Measurements from ENCODE around the gene GAL.

Gene GAL

DNA sequence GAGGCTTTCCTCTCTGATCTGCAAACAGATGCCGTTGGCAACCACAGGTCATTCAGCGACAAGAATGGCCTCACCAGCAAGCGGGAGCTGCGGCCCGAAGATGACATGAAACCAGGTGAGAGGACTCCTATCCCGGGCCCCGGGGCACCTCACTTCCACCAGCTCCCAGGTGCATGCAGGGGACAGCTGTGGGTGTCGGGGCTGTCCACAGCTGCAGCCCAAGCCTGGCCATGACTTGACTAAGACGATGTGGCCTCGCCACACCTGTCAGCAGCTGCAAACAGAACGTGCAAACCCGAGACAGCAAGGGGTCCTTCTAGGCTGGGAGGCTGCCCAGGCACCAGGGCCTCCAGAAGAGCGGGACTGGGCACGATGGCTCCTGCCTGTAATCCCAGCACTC lies 3.6 kb downstream of the GAL start:
- H3K9me3 ChIP-seq (ENCODE audit: control insufficient read depth, low read length) = no peaks in the 10 kb centered on the region
- peaks cover 44% of the 10 kb centered on the region for H3K27me3 ChIP-seq (ENCODE audit: control insufficient read depth, insufficient read depth, low read length)
- no peaks in the 10 kb centered on the region for H3K36me3 ChIP-seq (ENCODE audit: control insufficient read depth, insufficient read depth, low read length)
- no peaks in the 10 kb centered on the region for H3K4me1 ChIP-seq (ENCODE audit: control insufficient read depth, insufficient read depth, low read length)
- H3K4me3 ChIP-seq (ENCODE audit: low read length) = no peak overlapping the region
- no peak overlapping the region for H3K9ac ChIP-seq (ENCODE audit: low read length)

- H3K27me3 ChIP-seq (ENCODE audit: control insufficient read depth, insufficient read depth, low read length) = peaks cover 41% of the 10 kb centered on the region
- H3K36me3 ChIP-seq (ENCODE audit: control insufficient read depth, insufficient read depth, low read length) = no peaks in the 10 kb centered on the region
- H3K4me3 ChIP-seq (ENCODE audit: low read length) = no peak overlapping the region
- no peaks in the 10 kb centered on the region for H3K4me1 ChIP-seq (ENCODE audit: control insufficient read depth, insufficient read depth, low read length)
- no peak overlapping the region for H3K9ac ChIP-seq (ENCODE audit: low read length)
- no peaks in the 10 kb centered on the region for H3K9me3 ChIP-seq (ENCODE audit: control insufficient read depth, low read length)
Observed at GRCh38 chr11:68688881-68689280, 4.5 kb downstream of the GAL start.

- H3K4me1 ChIP-seq (ENCODE audit: control insufficient read depth, insufficient read depth, low read length) = no peaks in the 10 kb centered on the region
- no peak overlapping the region for H3K9ac ChIP-seq (ENCODE audit: low read length)
- H3K9me3 ChIP-seq (ENCODE audit: control insufficient read depth, low read length) = no peaks in the 10 kb centered on the region
- no peak overlapping the region for H3K4me3 ChIP-seq (ENCODE audit: low read length)
- no peaks in the 10 kb centered on the region for H3K36me3 ChIP-seq (ENCODE audit: control insufficient read depth, insufficient read depth, low read length)
- peaks cover 32% of the 10 kb centered on the region for H3K27me3 ChIP-seq (ENCODE audit: control insufficient read depth, insufficient read depth, low read length)
Observed at GRCh38 chr11:68689737-68690625, 5.6 kb downstream of the GAL start.

GRCh38 chr11:68690671-68691401 lies 6.5 kb downstream of the GAL start:
- Histone ChIP-seq H3K4me3 (ENCODE audit: low read length) (no peak overlapping the region), H3K27me3 (ENCODE audit: control insufficient read depth, insufficient read depth, low read length) (peaks cover 23% of the 10 kb centered on the region), H3K9me3 (ENCODE audit: control insufficient read depth, low read length) (no peaks in the 10 kb centered on the region), H3K9ac (ENCODE audit: low read length) (no peak overlapping the region), H3K36me3 (ENCODE audit: control insufficient read depth, insufficient read depth, low read length) (no peaks in the 10 kb centered on the region), H3K4me1 (ENCODE audit: control insufficient read depth, insufficient read depth, low read length) (no peaks in the 10 kb centered on the region)

- Histone ChIP-seq H3K27me3 (ENCODE audit: control insufficient read depth, insufficient read depth, low read length) (peaks cover 18% of the 10 kb centered on the region), H3K36me3 (ENCODE audit: control insufficient read depth, insufficient read depth, low read length) (no peaks in the 10 kb centered on the region), H3K4me1 (ENCODE audit: control insufficient read depth, insufficient read depth, low read length) (no peaks in the 10 kb centered on the region), H3K9me3 (ENCODE audit: control insufficient read depth, low read length) (no peaks in the 10 kb centered on the region), H3K9ac (ENCODE audit: low read length) (no peak overlapping the region), H3K4me3 (ENCODE audit: low read length) (no peak overlapping the region)
Observed at GRCh38 chr11:68691402-68691784, 7.0 kb downstream of the GAL start.

GRCh38 chr11:68692115-68692514 lies 7.8 kb downstream of the GAL start:
- no peak overlapping the region for H3K9ac ChIP-seq (ENCODE audit: low read length)
- H3K36me3 ChIP-seq (ENCODE audit: control insufficient read depth, insufficient read depth, low read length) = no peaks in the 10 kb centered on the region
- no peaks in the 10 kb centered on the region for H3K9me3 ChIP-seq (ENCODE audit: control insufficient read depth, low read length)
- peaks cover 12% of the 10 kb centered on the region for H3K27me3 ChIP-seq (ENCODE audit: control insufficient read depth, insufficient read depth, low read length)
- no peaks in the 10 kb centered on the region for H3K4me1 ChIP-seq (ENCODE audit: control insufficient read depth, insufficient read depth, low read length)
- H3K4me3 ChIP-seq (ENCODE audit: low read length) = no peak overlapping the region

- Histone ChIP-seq H3K9ac (ENCODE audit: low read length) (no peak overlapping the region), H3K4me3 (ENCODE audit: low read length) (no peak overlapping the region), H3K36me3 (ENCODE audit: control insufficient read depth, insufficient read depth, low read length) (no peaks in the 10 kb centered on the region), H3K27me3 (ENCODE audit: control insufficient read depth, insufficient read depth, low read length) (peaks cover 12% of the 10 kb centered on the region), H3K4me1 (ENCODE audit: control insufficient read depth, insufficient read depth, low read length) (no peaks in the 10 kb centered on the region), H3K9me3 (ENCODE audit: control insufficient read depth, low read length) (no peaks in the 10 kb centered on the region)
Observed at GRCh38 chr11:68692871-68693483, 8.6 kb downstream of the GAL start.

DNA sequence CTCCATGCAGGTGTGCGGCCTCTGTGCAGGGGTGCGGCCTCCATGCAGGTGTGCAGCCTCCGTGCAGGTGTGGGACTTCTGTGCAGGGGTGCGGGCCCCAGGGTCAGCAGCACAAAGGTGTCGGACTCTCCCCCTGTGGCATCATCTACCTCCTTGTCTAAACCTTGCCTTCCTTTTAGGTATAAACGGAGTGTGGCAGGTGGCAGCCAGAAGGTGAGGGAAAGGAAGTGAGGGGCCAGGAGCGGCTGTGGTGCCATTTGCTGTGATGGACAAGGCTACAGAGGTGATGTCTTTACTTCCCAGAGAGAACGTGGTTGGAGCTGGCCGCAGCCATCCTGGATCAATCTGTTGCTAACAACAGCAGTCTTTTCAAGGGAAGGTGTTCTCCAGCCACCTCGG lies 9.1 kb downstream of the GAL start:
- H3K27me3 ChIP-seq (ENCODE audit: control insufficient read depth, insufficient read depth, low read length) = peaks cover 12% of the 10 kb centered on the region
- H3K4me1 ChIP-seq (ENCODE audit: control insufficient read depth, insufficient read depth, low read length) = no peaks in the 10 kb centered on the region
- no peaks in the 10 kb centered on the region for H3K36me3 ChIP-seq (ENCODE audit: control insufficient read depth, insufficient read depth, low read length)
- no peaks in the 10 kb centered on the region for H3K9me3 ChIP-seq (ENCODE audit: control insufficient read depth, low read length)
- no peak overlapping the region for H3K4me3 ChIP-seq (ENCODE audit: low read length)
- no peak overlapping the region for H3K9ac ChIP-seq (ENCODE audit: low read length)

- peaks cover 11% of the 10 kb centered on the region for H3K27me3 ChIP-seq (ENCODE audit: control insufficient read depth, insufficient read depth, low read length)
Observed at GRCh38 chr11:68694431-68695297, 10.3 kb downstream of the GAL start.

GRCh38 chr11:68695531-68695930 lies 11.2 kb downstream of the GAL start:
- Histone ChIP-seq H3K9ac (ENCODE audit: low read length) (no peak overlapping the region), H3K9me3 (ENCODE audit: control insufficient read depth, low read length) (no peaks in the 10 kb centered on the region), H3K4me1 (ENCODE audit: control insufficient read depth, insufficient read depth, low read length) (no peaks in the 10 kb centered on the region), H3K27me3 (ENCODE audit: control insufficient read depth, insufficient read depth, low read length) (peaks cover 9% of the 10 kb centered on the region), H3K36me3 (ENCODE audit: control insufficient read depth, insufficient read depth, low read length) (no peaks in the 10 kb centered on the region), H3K4me3 (ENCODE audit: low read length) (no peak overlapping the region)

More at GRCh38 chr11:68694431-68695297, 10.3 kb downstream of the GAL start:
- Histone ChIP-seq H3K4me1 (ENCODE audit: control insufficient read depth, insufficient read depth, low read length) (no peaks in the 10 kb centered on the region), H3K9ac (ENCODE audit: low read length) (no peak overlapping the region), H3K9me3 (ENCODE audit: control insufficient read depth, low read length) (no peaks in the 10 kb centered on the region), H3K4me3 (ENCODE audit: low read length) (no peak overlapping the region), H3K36me3 (ENCODE audit: control insufficient read depth, insufficient read depth, low read length) (no peaks in the 10 kb centered on the region)

- Histone ChIP-seq H3K36me3 (ENCODE audit: control insufficient read depth, insufficient read depth, low read length) (no peaks in the 10 kb centered on the region), H3K9ac (ENCODE audit: low read length) (no peak overlapping the region), H3K9me3 (ENCODE audit: control insufficient read depth, low read length) (no peaks in the 10 kb centered on the region), H3K4me1 (ENCODE audit: control insufficient read depth, insufficient read depth, low read length) (no peaks in the 10 kb centered on the region), H3K4me3 (ENCODE audit: low read length) (no peak overlapping the region), H3K27me3 (ENCODE audit: control insufficient read depth, insufficient read depth, low read length) (no peaks in the 10 kb centered on the region)
Observed at GRCh38 chr11:68698993-68699392, 14.6 kb downstream of the GAL start.

Measured in mucosa of stomach (tissue), 1 donor.